Stimulated activated CD4-positive, alpha-beta T cell treated with anti-CD3 and anti-CD28 coated beads, TNF-alpha, amount 100 ng/mL, for 1 hour (primary cell): ENCODE results near the gene AGTRAP.

Experiments
- DNase-seq, 3 donors: peaks; one replicate each; pipeline ENCODE4 v3.0.0-alpha.2; 2020; ENCODE audit warnings: low read depth in 3 of 3, low spot score in 1 of 3

AGTRAP gene, protein sequence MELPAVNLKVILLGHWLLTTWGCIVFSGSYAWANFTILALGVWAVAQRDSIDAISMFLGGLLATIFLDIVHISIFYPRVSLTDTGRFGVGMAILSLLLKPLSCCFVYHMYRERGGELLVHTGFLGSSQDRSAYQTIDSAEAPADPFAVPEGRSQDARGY

DNA sequence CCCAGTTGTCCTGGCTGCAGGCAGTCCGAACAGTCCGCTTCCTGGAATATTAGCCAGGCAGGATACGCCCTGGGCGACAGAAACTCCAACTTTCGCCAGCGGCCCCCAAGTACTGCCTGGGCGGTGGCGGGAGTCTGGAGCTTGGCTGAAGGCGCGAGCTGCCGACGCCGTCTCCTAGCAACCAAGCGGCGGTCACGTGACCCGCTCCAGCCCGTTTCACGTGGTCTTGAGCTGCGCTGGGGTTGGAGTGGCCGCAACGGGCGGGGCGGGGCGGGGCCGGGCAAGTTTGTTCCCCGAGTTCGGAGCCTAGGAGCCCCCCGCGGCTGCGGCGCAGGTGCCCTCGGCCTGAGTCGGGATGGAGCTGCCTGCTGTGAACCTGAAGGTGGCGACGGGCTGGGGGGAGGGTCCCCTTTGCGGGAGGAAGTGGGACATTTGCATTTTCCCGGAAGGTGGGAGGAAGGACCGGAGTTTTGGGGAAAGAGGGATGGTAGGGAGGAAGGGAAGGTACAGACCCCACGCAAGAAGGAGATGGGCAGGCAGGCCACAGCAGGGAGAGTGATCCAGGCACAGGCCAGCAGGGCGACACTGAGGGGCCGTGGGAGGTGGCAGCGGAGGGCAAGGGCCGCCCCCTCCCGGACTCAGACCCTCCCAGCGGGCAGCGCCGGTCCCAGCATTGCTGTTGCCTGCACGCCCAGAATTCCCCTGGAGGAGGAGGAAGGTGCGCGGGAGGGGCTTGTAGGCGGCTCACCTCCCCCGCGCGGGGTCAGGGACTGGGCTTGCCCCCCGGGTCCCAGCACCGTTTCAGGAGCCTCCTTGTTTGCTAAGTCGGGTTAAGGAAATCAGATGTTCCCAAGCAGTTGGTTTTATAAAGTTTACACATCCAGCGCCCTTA lies at the start of gene AGTRAP:
AGTRAP (plus strand) TSS at position 283 of the 892 bp plus-strand sequence; CDS start at position 356, 73 bp downstream.
- peak; percentile 60 to 74 (median 71) for DNase-seq

DNA sequence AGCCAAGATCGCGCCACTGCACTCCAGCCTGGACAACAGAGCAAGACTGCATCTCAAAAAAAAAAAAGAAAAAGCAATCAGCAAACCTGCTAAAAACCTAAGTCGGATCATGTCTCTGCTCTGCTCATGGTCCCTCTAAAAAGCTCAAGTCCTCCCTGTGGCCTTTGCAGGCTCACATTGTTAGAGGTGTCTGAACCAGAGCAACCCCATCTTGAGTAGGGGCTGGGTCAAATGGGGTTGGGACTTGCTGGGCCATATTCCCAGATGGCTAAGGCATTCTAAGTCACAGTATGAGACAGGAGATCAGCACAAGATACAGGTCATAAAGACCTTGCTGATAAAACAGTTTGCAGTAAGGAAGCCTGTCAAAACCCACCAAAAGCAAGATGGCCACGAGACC lies 47.4 kb upstream of the AGTRAP start:
- no peak for DNase-seq

DNA sequence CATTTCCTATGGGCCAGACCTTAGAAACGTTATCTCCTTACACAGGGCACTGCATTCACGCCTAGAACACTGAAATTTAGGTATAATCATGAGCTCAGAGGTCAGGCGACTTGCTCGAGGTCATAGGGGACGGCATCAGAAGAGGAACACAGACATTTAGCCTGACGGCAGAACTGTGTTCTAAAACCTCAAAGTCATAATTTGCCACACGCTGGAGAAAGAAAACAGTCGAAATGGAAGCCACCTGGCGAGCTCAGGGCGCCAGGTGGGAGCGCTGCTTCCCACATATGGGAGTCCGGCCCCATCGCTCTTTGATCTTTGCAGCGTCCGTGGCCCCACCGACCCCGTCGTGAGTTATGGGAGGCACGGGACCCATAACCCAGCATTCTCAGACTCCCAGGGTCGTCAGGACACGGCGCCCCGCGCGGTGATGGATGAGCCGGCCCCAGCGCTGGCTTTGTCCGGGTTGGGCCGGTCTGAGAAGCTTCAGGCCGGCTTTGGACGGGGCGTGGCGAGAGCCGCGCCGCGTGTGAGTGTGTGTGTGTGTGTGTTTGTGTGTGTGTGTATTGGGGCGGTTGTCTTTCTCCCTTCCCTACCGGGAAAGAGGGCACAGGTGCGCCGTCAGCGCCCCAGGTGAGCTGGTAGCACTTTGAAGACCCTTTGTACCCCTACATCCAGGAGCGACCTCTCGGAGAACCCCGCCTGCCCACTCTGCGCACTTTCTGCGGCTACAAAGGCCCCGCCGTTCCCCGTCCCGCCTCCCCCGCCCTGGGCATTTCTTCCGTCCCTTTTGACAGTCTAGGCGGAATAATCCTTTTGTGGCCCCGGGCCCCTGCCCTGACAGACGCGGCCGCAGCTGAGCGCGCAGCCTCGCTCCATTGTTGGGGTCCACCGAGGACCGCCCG lies 45.3 kb upstream of the AGTRAP start:
- DNase-seq = no peak

DNA sequence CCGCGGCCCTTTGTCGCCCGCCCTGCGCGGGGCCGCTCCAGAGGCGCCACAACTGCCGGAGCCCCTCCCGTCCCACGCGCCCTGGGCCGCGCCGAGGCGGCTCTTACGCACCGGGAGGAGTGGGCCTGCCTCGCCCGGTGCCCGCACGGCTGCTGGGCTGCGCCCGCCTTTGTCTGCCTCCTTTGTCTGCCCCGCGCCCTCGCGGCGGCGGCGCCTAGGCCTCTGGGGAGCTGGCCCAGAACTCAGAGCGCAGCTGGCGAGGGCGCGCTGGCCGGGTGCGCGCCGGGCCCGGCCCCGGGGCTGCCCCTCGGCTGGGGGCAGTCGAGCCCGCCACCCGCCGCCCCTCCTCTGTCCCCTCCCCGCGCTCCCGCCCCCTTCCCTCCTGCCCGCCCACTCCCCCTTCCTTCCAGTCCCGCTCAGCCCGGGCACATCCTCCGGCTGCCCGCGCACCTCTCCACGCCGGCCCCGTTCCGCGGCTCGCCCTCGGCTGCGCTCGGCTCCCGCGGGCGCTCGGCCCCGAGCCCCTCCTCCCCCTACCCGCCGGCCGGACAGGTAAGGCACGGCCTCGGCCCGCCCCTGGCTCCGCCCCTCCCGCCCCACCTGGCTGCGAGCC lies 44.5 kb upstream of the AGTRAP start, which contains the start of gene DRAXIN:
DRAXIN (plus strand) TSS at position 409 of the 613 bp plus-strand sequence. CDS start 14,549 bp downstream, outside the sequence.
- DNase-seq = no peak

DNA sequence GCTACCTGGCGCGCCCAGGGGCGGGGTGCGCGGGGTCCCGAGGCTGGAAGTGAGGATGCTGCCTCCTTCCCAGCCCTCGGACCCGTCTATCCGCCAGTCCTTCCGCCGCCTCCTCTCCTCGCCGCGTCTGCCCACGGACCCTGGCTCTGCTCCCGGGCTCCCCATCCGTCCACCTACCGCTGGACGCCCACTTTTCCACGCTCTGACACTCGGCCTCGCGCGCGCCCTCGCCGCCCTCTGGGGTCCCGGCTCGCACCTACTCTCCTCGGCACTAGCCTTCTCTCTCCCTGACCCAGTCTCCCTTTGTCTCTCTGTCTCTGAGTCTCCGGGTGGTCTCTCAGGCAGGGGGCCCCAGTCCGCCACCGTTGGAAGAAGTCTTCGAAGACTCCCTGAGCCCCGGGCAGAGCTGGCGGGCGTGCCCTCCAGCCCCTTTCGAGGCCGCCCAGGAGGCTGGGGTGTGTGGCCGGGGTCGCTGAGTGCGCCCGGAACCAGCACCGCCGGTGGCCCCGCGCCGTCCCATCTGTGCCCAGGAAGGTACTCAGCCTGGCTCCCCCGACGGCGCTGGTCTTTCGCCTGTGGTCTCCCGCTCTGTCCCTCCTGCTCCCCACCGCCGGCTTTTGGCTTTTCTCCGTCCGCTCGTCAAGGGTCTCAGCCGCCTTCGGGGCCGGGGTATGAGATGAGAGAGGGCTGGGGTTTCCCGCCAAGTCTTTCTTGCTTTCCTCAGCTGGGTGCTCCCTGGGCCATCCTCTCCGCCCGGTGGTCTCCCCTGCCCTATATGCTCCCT lies 43.8 kb upstream of the AGTRAP start:
- no peak for DNase-seq

DNA sequence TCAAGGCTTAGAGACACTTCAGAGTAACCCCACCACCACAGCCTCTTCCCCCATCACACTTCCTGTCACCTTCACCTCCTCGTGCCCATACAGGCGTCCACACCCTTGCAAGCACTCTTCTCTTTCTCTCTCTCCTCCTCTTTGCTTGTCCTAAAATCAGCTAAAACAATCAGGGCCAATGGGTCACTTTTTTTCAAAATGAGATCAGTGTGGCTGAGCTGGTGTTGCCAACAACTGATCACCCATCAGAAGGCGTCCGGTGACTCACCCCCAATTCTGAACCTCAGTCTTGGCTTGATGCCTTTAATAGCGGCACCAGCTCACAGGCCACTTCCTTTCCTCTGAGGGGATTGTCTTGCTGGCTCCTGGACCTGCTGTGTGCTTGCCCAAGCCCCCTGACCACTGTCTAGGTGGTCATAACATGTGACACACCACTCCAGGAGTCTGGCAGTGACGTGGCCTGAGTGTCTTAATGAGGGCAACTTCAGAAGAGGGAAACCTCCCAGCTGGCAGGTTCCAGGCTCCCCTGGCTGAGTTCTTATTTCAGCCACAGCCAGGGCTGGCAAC lies 42.8 kb upstream of the AGTRAP start:
- DNase-seq = no peak

DNA sequence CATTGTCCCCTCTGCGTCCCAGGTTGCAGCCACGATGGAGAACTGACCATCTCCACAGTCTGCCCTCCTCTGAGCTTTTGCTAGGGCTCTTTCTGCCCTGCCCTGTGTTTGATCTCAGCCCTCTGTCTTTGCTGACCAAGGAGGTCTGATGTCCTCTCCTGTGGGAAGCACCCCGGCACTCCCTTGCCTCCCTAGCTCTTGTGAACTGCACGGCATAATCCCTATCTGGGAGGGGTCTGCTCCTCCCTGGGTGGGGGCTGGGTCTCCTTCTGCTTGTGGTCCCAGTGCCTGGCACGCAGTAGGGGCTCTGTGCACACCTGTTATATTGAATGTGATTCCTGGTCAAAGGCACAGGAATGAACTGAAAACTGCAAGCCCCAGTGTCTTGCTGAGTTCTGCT lies 42.0 kb upstream of the AGTRAP start:
- no peak for DNase-seq

DNA sequence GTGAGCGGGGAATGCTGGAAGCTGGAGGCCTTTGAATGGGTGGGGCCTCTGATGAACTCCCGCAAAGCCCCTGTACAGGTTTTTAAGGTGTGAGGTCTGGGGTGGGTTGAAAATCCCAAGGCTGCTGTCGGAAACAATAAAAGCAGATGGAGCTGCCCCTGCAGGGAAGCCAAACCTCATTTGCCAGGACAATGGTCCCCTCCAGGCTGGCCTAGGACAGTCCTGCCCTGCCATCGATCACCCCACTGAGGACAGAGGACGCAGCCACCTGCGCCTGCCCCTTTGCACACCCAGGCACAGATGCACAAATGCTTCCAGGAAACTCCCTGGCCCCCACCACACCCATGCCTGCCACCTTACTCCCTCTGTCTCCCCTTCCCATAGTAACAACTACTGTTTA lies 40.1 kb upstream of the AGTRAP start:
- no peak for DNase-seq

DNA sequence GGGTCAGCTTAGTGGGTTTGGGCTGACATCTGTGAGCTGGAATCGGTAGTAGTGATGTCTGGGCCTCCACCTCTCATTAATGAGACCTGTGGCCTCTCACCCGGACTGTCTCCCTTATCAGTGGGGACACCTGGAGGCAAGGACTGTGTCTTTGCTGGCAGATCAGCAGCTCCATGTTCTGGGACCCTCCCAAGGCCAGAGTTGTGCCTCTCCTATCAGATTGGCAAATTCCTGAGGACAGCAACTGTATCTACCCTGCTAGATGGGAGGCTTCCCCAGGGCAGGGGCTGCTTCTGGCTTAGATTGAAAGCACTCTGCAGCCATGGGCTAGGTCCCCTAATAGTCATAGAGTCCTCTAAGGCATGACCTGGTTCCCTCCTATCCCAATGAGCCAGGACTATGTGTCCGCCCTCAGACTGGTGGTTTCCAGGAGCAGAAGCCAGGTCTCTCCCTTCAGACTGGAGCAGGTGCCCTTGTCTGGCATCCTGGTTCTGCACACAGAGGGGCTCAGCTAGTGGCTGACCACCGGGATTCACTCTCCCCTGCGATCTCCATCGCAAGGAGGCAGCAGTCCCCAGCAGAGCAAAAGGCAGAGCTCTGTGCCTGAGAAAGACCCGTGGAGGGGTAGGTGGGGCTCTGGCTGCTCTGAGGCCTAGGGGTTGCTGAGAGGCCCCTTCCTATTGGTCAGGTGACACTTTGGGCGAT lies 38.6 kb upstream of the AGTRAP start:
- DNase-seq = no peak

DNA sequence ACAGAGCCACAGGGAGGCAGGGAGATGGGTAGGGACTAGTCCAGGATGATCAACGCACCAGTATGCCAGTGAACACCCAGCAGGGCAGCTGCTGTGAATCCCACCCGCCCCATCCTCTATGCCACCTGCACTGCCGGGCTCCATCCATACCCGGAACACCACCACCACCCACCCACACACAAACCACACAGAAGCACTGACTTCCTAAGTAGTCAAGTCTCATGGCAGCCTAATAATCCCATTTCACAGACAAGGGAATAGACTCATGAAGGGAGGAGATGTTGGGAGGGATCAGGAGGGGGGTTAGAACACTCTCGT lies 38.1 kb upstream of the AGTRAP start:
- DNase-seq = no peak

DNA sequence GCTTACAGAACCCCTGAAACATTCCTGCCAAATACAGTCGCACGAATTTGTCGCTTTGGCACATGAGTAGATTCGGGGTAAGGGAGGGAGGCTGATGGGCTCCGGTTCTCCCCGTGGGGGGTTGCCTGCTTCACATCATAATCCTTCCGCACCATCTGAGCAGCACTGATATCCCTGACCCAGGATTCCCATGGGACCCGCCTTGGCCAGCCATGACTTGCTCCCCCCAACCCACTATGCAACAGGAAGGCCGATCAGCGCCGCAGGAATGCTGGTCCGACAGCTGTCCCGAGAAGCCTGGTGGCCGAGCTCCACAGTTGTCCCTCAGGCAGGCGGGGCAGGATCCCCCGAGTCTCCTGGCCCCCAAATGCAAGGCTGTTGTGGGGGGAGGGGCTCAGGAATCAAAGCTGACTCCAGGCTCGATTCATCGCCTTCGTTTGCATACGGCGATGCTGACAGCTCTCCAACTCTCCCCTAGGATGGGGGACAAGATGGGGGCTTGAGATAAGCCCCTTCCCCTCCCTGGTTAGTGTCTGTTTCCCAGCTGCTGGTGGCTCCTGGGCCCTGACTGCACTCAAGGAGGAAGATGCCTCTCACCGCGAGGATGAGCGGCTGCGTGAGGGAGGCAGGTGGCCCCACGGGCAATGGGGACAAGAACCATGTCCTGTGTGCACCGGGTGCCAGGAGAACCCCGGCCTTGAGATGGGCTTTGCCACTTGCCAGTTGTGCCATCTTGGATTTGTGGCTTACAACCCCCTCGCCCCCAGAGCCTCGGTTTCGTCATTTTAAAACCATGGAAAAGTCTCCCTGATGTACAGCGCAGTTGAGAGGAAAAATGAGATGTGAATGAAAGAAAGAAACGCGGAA lies 35.1 kb upstream of the AGTRAP start:
- no peak for DNase-seq

DNA sequence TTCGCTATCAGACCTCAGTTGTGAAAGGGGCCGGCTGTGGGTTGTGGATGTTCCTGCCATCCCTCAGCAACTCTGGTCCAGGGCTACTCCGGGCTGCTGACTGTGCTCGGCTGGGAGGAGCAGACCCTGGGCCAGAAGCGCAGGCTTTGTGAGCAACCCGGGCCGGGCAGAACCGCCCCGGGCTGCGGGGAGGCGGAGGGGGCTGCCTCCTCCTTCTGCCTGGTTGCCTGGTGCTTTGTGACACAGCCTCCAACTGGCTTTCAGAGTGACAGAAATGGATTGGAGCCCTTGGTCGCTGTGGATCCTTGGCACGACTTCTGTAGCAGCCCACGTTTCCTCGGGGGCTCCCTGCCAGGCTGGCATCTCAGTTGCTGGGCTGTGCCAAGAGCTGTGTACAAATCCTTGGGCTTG lies 34.4 kb upstream of the AGTRAP start:
- DNase-seq = no peak

DNA sequence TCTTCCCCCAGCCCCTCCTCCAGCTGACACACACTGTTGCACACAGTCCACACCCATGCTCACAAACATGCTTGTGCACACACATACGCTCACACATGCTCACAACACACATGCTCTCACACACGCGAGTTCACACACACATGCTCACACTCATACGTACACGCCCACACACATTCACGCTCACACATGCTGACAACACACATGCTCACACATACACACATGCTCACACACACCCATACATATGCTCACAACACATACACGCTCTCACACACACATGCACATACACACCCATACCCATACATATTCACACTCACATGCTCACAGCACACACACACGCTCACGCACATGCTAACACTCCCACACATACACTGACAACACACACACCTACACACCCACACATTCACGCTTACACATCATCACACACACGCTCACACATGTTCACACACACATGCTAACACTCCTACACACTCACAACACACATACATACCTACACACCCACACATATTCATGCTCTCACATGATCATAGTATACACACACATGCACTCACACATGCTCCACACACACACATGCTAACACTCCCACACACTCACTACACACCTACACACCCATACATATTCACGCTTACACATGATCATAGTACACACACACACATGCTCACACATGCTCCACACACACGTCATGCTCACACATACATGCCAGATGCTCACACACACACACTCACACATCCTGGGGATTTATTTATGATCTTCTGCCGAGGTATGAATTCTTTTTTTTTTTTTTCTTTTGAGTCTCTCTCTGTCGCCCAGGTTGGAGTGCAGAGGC lies 33.7 kb upstream of the AGTRAP start:
- DNase-seq = no peak

DNA sequence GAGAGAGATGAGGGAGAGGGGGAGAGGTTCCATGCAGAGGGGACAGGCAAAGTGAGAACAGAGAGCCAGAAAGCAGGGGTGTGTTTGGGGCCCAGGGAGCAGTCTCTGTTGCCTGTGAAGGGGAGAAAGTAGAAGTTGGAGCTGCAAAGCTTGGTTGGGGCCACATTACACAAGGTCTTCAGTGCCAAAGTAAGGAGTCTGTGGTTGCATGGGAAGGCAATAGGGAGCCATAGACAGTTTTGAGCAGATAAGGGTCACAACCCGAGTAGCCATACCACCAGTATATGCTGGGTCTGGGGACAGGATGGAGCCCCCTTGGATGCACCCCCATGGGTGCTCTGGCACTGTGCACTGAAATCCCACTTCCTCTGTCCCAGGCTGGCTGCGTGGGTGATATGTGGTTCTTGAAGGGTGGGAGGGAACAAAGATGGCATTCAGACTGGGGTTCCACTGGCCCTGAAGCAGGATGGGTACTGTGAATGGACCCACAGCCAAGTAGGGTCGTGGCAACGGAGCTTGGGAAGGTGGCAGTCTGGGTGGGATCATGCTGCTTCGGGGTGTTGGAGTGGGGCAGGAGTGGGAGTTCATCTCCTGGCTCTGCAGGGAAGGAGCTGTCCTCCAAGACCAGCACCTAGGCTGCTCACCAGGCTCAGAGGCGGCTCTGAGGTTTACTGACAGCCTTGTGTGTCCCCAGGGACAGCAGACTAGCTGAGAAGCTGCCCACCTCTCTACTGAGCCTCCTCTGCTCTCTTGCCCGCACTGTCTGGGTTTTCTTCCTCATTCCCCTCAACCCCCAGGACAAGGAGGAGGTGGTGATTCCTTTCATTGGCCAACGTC lies 32.4 kb upstream of the AGTRAP start:
- no peak for DNase-seq

DNA sequence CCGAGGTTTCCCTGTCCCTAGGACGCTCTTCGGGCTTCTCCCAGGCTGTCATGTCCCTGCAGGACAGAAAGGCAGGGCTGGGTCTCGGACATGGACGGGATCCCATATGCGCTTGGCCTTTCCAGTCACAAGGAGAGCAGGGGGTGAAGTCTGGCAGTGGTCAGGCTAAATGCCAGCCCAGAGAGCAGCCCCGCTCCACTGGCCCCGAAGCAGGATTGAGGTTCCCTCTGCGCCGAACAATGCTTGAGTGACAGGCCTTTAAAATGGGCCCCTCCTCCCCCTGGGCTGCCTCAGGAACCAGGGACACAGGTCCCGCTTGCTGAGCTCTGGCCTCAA lies 31.8 kb upstream of the AGTRAP start:
- no peak for DNase-seq

DNA sequence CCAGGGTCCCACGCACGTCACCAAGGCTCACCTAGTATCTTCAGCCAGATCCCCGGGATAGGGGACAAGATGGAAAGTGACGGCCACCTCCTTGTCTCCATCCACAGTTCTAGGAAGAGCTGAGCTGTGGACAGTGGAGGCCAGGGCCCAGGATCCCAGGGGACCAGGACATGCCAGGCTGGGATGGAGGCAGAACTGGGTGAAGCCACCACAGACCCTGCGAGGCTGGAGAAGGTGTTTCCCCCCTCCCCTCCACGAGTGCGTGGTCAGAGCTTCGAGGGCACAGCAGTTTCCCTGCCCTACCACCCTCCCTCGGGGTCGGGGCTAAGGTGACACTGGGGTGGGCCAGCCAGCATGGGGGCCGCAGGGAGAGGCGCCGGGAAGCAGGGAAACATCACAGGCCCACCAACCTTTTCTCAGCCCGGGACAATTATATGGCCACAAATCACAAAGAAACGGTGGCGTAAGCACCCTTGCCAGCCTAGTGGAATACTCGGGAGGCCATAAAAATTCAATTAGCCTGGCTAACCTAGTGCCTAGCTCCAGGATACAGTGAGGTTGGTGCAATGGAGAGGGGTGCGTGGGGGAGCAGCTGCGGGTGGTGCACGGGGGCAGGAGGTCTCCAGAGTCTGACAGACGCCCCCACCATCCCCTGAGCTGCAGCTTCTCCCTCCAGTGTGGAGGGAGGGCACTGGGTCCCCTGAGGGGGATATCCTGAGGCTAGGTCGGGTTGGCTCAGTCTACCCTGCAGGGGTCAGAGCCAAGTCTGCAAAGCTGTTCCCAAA lies 31.1 kb upstream of the AGTRAP start:
- no peak for DNase-seq
